Measurements from ENCODE around the gene CRTC2. TPM values are rescaled to one million over a fixed set of nuclear protein-coding genes. Genes with fewer than 3 reads are reported as not detected.
A peak's percentile ranks its signal among the peaks of the same experiment; 100 is the strongest.

Gene CRTC2
- total and polyA plus RNA-seq, 7 donors = 17.0 to 54.6 (median 31.3) TPM

GRCh38 chr1:153903841-153904455, 54.5 kb downstream of the CRTC2 start:
- ATAC-seq (peak; percentile 58 to 79 (median 65)), DNase-seq (peak; percentile 29 to 69)
- 34 to 65% (median 42%) methylated on average over 14 of the region's 14 CpGs for WGBS, 3 donors
- peaks cover 13% of the 10 kb centered on the region for H3K4me1 ChIP-seq
- peaks cover 0 to 29% of the 10 kb centered on the region in 2 donors for H3K36me3 ChIP-seq (ENCODE audit: insufficient read depth in 1 of 2, low read depth in 1 of 2)
- no peaks in the 10 kb centered on the region for H3K9me3 ChIP-seq
- intact Hi-C loops (cut with DNase I) = no loop called here
- H3K27ac ChIP-seq = peak overlapping the region; percentile 48
- H3K27me3 ChIP-seq (ENCODE audit: insufficient read depth in 3 of 3, low read length in 2 of 3) = no peaks in the 10 kb centered on the region
- TF ChIP-seq, protein P1, sequence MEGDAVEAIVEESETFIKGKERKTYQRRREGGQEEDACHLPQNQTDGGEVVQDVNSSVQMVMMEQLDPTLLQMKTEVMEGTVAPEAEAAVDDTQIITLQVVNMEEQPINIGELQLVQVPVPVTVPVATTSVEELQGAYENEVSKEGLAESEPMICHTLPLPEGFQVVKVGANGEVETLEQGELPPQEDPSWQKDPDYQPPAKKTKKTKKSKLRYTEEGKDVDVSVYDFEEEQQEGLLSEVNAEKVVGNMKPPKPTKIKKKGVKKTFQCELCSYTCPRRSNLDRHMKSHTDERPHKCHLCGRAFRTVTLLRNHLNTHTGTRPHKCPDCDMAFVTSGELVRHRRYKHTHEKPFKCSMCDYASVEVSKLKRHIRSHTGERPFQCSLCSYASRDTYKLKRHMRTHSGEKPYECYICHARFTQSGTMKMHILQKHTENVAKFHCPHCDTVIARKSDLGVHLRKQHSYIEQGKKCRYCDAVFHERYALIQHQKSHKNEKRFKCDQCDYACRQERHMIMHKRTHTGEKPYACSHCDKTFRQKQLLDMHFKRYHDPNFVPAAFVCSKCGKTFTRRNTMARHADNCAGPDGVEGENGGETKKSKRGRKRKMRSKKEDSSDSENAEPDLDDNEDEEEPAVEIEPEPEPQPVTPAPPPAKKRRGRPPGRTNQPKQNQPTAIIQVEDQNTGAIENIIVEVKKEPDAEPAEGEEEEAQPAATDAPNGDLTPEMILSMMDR (IDR thresholded peaks at IDR 0.05) = no peak
- no peak overlapping the region for H3K4me3 ChIP-seq

DNA sequence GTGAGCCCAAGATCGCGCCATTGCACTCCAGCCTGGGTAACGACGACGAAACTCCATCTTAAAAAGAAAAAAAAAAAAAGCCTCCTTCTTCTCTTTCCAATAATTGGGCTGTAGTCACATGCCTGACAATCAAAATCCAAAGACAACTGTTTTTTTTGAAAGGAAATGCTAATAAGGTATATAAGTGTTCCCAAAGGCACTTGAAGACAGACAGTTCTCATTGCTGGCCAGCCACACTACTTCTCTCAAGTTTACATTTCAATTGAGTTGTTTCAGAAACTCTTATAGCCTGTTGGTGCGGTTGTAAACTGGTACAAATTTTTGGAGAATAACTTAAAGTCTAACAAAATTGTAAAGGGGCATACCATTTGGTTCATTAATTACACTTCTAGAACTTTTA, 58.9 kb downstream of the CRTC2 start:
- no peak overlapping the region for H3K27ac ChIP-seq
- DNase-seq (no peak), ATAC-seq (no peak)
- H3K27me3 ChIP-seq (ENCODE audit: insufficient read depth in 3 of 3, low read length in 2 of 3) = no peaks in the 10 kb centered on the region
- peaks cover 37% of the 10 kb centered on the region for H3K4me1 ChIP-seq
- TF ChIP-seq, protein P1 (IDR thresholded peaks at IDR 0.05) = no peak
- H3K36me3 ChIP-seq (ENCODE audit: insufficient read depth in 1 of 2, low read depth in 1 of 2) = peaks cover 0 to 26% of the 10 kb centered on the region in 2 donors
- no peak overlapping the region for H3K4me3 ChIP-seq
- no peaks in the 10 kb centered on the region for H3K9me3 ChIP-seq
- intact Hi-C loops (cut with DNase I) = no loop called here
- 86 to 100% (median 98%) methylated on average over 6 of the region's 6 CpGs for WGBS, 3 donors

Other genes starting within 250 kb of the CRTC2 start
- 10 to 100 TPM; 17.8 to 29.0 (median 22.8) TPM for gene INTS3, start 230.6 kb downstream of the CRTC2 start, total RNA-seq
- gene INTS3, start 230.6 kb downstream of the CRTC2 start, polyA plus RNA-seq = 10 to 100 TPM; 11.3 to 24.3 (median 15.8) TPM
- gene SLC27A3, start 183.2 kb downstream of the CRTC2 start, total RNA-seq = 1 to 10 TPM; 3.5 to 7.5 (median 5.8) TPM
- gene SLC27A3, start 183.2 kb downstream of the CRTC2 start, polyA plus RNA-seq = 10 to 100 TPM in 1 of 3 donors, 1 to 10 TPM in 2; 4.6 to 15.6 (median 5.2) TPM
- 10 to 100 TPM; 34.8 to 53.1 (median 43.1) TPM for gene GATAD2B, start 35.6 kb downstream of the CRTC2 start, total RNA-seq
- gene GATAD2B, start 35.6 kb downstream of the CRTC2 start, polyA plus RNA-seq = 1 to 10 TPM; 3.4 to 9.4 (median 5.7) TPM
- gene DENND4B, start 11.9 kb downstream of the CRTC2 start, total RNA-seq = 10 to 100 TPM; 47.1 to 75.4 (median 50.3) TPM
- gene DENND4B, start 11.9 kb downstream of the CRTC2 start, polyA plus RNA-seq = 10 to 100 TPM; 23.1 to 40.4 (median 23.5) TPM
- gene SLC39A1, start 4.9 kb upstream of the CRTC2 start, total RNA-seq = 10 to 100 TPM; 21.9 to 58.2 (median 38.0) TPM
- gene SLC39A1, start 4.9 kb upstream of the CRTC2 start, polyA plus RNA-seq = 10 to 100 TPM; 46.7 to 85.3 (median 65.9) TPM
- 1 to 10 TPM; 3.7 to 5.6 (median 5.0) TPM for gene CREB3L4, start 9.3 kb upstream of the CRTC2 start, total RNA-seq
- 10 to 100 TPM in 1 of 3 donors, 1 to 10 TPM in 2; 4.3 to 12.6 (median 6.3) TPM for gene CREB3L4, start 9.3 kb upstream of the CRTC2 start, polyA plus RNA-seq
- gene JTB, start 19.1 kb upstream of the CRTC2 start, total RNA-seq = 100 to 1,000 TPM in 2 of 4 donors, 10 to 100 TPM in 2; 87.6 to 118 (median 95.0) TPM
- 100 to 1,000 TPM; 147 to 266 (median 172) TPM for gene JTB, start 19.1 kb upstream of the CRTC2 start, polyA plus RNA-seq
- gene RAB13, start 27.7 kb upstream of the CRTC2 start, total RNA-seq = 10 to 100 TPM; 31.0 to 67.0 (median 44.1) TPM
- 10 to 100 TPM; 30.3 to 40.8 (median 38.5) TPM for gene RAB13, start 27.7 kb upstream of the CRTC2 start, polyA plus RNA-seq
- 1,000 to 10,000 TPM in 2 of 4 donors, 100 to 1,000 TPM in 2; 653 to 1,325 (median 1,012) TPM for gene RPS27, start 32.1 kb upstream of the CRTC2 start, total RNA-seq
- gene RPS27, start 32.1 kb upstream of the CRTC2 start, polyA plus RNA-seq = 1,000 to 10,000 TPM; 7,773 to 8,046 (median 8,035) TPM
- 1 to 10 TPM in 1 of 4 donors, under 1 TPM in 3; 0.05 to 3.0 (median 0.26) TPM for gene NUP210L, start 196.5 kb upstream of the CRTC2 start, total RNA-seq
- gene NUP210L, start 196.5 kb upstream of the CRTC2 start, polyA plus RNA-seq = under 1 TPM in 1 of 3 donors, not detected in 2; 0.01 TPM
- gene TPM3, start 233.5 kb upstream of the CRTC2 start, total RNA-seq = 1,000 to 10,000 TPM; 2,192 to 3,898 (median 3,031) TPM
- gene TPM3, start 233.5 kb upstream of the CRTC2 start, polyA plus RNA-seq = 1,000 to 10,000 TPM; 1,778 to 2,728 (median 2,516) TPM
- not detected for gene CFAP141, start 247.7 kb upstream of the CRTC2 start, total RNA-seq
- not detected for gene CFAP141, start 247.7 kb upstream of the CRTC2 start, polyA plus RNA-seq

Data from psoas muscle (tissue), 8 donors.